Measurements from ENCODE around the gene TRPM3.
A peak's percentile ranks its signal among the peaks of the same experiment; 100 is the strongest.

Gene TRPM3

DNA sequence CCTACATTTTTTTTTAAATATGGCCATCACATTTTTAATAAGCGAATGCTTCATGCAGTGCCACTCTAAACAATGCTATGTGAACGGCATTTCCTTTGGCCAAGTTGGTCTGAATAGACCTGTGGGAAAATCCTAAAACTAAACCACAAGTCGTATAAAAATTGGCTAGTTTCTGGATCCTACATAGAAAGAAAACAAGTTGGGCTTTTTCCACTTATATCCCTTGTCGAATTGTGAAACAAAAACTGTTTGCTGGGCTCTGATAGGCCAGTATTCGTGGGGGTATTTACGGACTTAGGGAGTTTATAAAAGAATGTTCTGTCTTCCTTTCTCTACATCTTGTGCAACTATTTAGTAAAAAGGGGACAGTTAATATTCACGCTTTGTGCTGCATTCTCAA is 553.9 kb downstream of the TRPM3 start (continued):
- TF ChIP-seq ZNF544 (tag by site-specific recombination; IDR thresholded peaks at IDR 0.05) (no peak), EGR2 (tag by site-specific recombination; IDR thresholded peaks at IDR 0.05; ENCODE audit: low read depth) (no peak), ZNF510 (tag by site-specific recombination; IDR thresholded peaks at IDR 0.05; ENCODE audit: insufficient replicate concordance) (no peak)

DNA sequence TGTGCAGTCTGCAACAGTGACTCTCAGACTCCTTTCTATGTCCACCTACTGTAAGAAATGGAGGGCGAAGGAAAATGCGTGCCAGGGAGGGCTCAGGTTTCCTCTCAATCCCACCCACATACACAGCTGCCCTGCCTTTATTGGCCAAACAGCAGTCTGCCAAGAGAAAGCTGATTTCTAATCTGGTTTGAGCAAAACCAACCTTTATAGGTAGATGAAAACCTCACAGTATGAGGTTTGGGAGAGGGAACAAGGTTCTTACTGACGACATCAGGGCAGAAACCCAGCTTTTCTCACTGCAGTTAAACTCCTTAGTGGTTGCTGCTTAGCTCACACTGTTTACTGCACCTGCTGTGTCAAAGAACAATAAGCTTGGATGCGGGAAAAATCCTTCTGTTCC is 554.7 kb downstream of the TRPM3 start:
- H3K9me3 ChIP-seq (ENCODE audit: control insufficient read depth, insufficient read depth, low read depth, low read length) = no peaks in the 10 kb centered on the region
- no peak overlapping the region for H3K4me3 ChIP-seq (ENCODE audit: low read depth, low read length)
- CTCF ChIA-PET = interaction anchor here (0.5 to 1.3 kb wide), 3 partner anchors 11 to 15 kb away, joined by 3 to 5 read pairs (median 4); no protein-coding TSS in a partner anchor
- H3K4me1 ChIP-seq (ENCODE audit: control insufficient read depth, insufficient read depth, low read length) = peaks cover 3% of the 10 kb centered on the region
- H3K27ac ChIP-seq (ENCODE audit: extremely low read depth, low read depth, low read length) = no peak overlapping the region; the same call in 1 of the 2 replicates
- no peaks in the 10 kb centered on the region for H3K36me3 ChIP-seq (ENCODE audit: control insufficient read depth in 2 of 2, insufficient read depth in 1 of 2, low read length in 2 of 2)
- no peak for TF ChIP-seq SP7 (tag by site-specific recombination; IDR thresholded peaks at IDR 0.05)
- TF ChIP-seq ZNF561 (tag by site-specific recombination; IDR thresholded peaks at IDR 0.05; ENCODE audit: borderline replicate concordance) = no peak
- TF ChIP-seq PRDM6 (tag by site-specific recombination; IDR thresholded peaks at IDR 0.05) = peak; percentile 91
- TF ChIP-seq, protein P1, sequence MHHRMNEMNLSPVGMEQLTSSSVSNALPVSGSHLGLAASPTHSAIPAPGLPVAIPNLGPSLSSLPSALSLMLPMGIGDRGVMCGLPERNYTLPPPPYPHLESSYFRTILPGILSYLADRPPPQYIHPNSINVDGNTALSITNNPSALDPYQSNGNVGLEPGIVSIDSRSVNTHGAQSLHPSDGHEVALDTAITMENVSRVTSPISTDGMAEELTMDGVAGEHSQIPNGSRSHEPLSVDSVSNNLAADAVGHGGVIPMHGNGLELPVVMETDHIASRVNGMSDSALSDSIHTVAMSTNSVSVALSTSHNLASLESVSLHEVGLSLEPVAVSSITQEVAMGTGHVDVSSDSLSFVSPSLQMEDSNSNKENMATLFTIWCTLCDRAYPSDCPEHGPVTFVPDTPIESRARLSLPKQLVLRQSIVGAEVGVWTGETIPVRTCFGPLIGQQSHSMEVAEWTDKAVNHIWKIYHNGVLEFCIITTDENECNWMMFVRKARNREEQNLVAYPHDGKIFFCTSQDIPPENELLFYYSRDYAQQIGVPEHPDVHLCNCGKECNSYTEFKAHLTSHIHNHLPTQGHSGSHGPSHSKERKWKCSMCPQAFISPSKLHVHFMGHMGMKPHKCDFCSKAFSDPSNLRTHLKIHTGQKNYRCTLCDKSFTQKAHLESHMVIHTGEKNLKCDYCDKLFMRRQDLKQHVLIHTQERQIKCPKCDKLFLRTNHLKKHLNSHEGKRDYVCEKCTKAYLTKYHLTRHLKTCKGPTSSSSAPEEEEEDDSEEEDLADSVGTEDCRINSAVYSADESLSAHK (tag by site-specific recombination; IDR thresholded peaks at IDR 0.05) = no peak
- TF ChIP-seq ZFP3 (tag by site-specific recombination; IDR thresholded peaks at IDR 0.05; ENCODE audit: low read depth) = no peak
- peak; percentile 25; the same call in 1 of the 2 replicates for TF ChIP-seq ZIC2 (tag by site-specific recombination; IDR thresholded peaks at IDR 0.05)
- TF ChIP-seq, protein P2, sequence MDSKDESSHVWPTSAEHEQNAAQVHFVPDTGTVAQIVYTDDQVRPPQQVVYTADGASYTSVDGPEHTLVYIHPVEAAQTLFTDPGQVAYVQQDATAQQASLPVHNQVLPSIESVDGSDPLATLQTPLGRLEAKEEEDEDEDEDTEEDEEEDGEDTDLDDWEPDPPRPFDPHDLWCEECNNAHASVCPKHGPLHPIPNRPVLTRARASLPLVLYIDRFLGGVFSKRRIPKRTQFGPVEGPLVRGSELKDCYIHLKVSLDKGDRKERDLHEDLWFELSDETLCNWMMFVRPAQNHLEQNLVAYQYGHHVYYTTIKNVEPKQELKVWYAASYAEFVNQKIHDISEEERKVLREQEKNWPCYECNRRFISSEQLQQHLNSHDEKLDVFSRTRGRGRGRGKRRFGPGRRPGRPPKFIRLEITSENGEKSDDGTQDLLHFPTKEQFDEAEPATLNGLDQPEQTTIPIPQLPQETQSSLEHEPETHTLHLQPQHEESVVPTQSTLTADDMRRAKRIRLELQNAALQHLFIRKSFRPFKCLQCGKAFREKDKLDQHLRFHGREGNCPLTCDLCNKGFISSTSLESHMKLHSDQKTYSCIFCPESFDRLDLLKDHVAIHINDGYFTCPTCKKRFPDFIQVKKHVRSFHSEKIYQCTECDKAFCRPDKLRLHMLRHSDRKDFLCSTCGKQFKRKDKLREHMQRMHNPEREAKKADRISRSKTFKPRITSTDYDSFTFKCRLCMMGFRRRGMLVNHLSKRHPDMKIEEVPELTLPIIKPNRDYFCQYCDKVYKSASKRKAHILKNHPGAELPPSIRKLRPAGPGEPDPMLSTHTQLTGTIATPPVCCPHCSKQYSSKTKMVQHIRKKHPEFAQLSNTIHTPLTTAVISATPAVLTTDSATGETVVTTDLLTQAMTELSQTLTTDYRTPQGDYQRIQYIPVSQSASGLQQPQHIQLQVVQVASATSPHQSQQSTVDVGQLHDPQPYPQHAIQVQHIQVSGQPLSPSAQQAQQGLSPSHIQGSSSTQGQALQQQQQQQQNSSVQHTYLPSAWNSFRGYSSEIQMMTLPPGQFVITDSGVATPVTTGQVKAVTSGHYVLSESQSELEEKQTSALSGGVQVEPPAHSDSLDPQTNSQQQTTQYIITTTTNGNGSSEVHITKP (tag by site-specific recombination; IDR thresholded peaks at IDR 0.05) = peak; percentile 17; the same call in 1 of the 2 replicates
- POLR2A ChIA-PET = interaction anchor here (0.9 to 2.2 kb wide), 2 partner anchors 30 to 148 kb away, joined by 4 to 7 read pairs; no protein-coding TSS in a partner anchor

DNA sequence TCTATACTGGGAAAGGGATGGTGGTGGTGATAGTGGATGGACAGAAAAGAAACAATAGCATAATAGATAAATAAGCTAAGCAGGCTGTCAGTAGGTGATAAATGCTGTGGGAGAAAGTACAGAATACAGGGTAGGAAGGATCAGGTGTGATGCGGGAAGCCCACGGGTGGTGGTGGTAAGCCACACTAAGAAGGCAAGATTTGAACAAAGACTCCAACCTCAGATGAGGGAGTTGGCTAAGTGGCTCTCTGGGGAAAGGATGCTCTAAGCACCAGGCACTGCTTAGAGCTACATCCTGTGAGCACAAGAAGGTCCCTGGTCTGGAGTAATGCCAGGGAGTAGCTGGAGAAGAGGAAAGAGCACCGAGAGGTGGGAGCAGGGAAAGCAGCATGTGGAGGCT is 555.4 kb downstream of the TRPM3 start:
- ChIA-PET POLR2A (interaction anchor here (2.2 kb wide), 1 partner anchor 148 kb away, joined by 7 read pairs; no protein-coding TSS in a partner anchor), CTCF (interaction anchor here (0.7 to 1.3 kb wide), 2 partner anchors 11 to 31 kb away, joined by 3 to 5 read pairs; no protein-coding TSS in a partner anchor)
- H3K9me3 ChIP-seq (ENCODE audit: control insufficient read depth, insufficient read depth, low read depth, low read length) = no peaks in the 10 kb centered on the region
- TF ChIP-seq ZNF184 (tag by site-specific recombination; IDR thresholded peaks at IDR 0.05) = no peak
- peak; percentile 47; the same call in 1 of the 2 replicates for TF ChIP-seq ZNF394 (tag by site-specific recombination; IDR thresholded peaks at IDR 0.05; ENCODE audit: borderline replicate concordance)
- TF ChIP-seq ZNF223 (tag by site-specific recombination; IDR thresholded peaks at IDR 0.05) = no peak
- TF ChIP-seq, protein P3, sequence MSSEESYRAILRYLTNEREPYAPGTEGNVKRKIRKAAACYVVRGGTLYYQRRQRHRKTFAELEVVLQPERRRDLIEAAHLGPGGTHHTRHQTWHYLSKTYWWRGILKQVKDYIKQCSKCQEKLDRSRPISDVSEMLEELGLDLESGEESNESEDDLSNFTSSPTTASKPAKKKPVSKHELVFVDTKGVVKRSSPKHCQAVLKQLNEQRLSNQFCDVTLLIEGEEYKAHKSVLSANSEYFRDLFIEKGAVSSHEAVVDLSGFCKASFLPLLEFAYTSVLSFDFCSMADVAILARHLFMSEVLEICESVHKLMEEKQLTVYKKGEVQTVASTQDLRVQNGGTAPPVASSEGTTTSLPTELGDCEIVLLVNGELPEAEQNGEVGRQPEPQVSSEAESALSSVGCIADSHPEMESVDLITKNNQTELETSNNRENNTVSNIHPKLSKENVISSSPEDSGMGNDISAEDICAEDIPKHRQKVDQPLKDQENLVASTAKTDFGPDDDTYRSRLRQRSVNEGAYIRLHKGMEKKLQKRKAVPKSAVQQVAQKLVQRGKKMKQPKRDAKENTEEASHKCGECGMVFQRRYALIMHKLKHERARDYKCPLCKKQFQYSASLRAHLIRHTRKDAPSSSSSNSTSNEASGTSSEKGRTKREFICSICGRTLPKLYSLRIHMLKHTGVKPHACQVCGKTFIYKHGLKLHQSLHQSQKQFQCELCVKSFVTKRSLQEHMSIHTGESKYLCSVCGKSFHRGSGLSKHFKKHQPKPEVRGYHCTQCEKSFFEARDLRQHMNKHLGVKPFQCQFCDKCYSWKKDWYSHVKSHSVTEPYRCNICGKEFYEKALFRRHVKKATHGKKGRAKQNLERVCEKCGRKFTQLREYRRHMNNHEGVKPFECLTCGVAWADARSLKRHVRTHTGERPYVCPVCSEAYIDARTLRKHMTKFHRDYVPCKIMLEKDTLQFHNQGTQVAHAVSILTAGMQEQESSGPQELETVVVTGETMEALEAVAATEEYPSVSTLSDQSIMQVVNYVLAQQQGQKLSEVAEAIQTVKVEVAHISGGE (tag by site-specific recombination; conservative IDR thresholded peaks at IDR 0.05; ENCODE audit: low read depth) = no peak
- TF ChIP-seq ZNF529 (tag by site-specific recombination; IDR thresholded peaks at IDR 0.05; ENCODE audit: insufficient replicate concordance) = no peak
- no peak for TF ChIP-seq ZNF510 (tag by site-specific recombination; IDR thresholded peaks at IDR 0.05; ENCODE audit: insufficient replicate concordance)
- TF ChIP-seq EGR2 (tag by site-specific recombination; IDR thresholded peaks at IDR 0.05; ENCODE audit: low read depth) = no peak
- no peak for TF ChIP-seq ZNF221 (tag by site-specific recombination; IDR thresholded peaks at IDR 0.05; ENCODE audit: borderline replicate concordance)

More for the DNA sequence above, 555.4 kb downstream of the TRPM3 start:
- Histone ChIP-seq H3K27ac (ENCODE audit: extremely low read depth, low read depth, low read length) (no peak overlapping the region), H3K36me3 (ENCODE audit: control insufficient read depth in 2 of 2, insufficient read depth in 1 of 2, low read length in 2 of 2) (no peaks in the 10 kb centered on the region), H3K4me1 (ENCODE audit: control insufficient read depth, insufficient read depth, low read length) (peaks cover 3% of the 10 kb centered on the region), H3K4me3 (ENCODE audit: low read depth, low read length) (no peak overlapping the region)
